ENCODE data around the gene TNFRSF8. TPM values are rescaled to one million over a fixed set of nuclear protein-coding genes. Genes with fewer than 3 reads are reported as not detected.
"Not testable (repeated sequence)": the region's sequence is repeated elsewhere in the genome, so short reads cannot be mapped to it uniquely, and the experiment has no call there.

The TNFRSF8 gene
- total and polyA plus RNA-seq, 9 of the 15 experiments (the other 6 are each of a cell fraction or from before 2014, with no cell fraction given), result 3.5 to 38.4 (median 17.1) TPM

DNA sequence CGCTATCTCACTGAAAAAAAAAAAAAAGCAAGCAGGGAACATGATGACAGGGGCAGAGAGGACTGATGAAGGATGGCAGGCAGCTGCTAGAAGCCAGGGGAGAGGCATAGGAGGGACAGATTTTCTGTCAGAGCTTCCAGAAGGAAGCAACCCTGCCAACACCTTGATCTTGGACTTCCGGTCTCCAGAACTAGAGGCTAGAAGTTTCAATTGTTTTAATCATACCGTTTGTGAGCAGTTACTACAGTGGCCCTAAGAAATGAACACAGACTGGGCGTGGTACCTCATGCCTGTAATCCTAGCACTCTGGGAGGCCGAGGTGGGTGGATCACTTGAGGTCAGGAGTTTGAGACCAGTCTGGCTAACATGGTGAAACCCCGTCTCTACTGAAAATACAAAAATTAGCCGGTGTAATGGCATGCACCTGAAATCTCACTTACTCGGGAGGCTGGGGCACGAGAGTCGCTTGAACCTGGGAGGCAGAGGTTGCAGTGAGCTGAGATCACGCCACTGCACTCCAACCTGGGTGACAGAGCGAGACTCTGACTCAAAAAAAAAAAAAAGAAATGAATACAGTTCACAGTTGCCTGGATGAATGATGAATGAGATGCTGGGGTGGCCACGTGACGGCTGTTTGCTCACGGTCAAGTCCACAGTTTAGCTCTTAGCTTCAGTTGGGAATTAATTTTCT, 18.8 kb upstream of the TNFRSF8 start (continued):
- TF ChIP-seq, protein P1, sequence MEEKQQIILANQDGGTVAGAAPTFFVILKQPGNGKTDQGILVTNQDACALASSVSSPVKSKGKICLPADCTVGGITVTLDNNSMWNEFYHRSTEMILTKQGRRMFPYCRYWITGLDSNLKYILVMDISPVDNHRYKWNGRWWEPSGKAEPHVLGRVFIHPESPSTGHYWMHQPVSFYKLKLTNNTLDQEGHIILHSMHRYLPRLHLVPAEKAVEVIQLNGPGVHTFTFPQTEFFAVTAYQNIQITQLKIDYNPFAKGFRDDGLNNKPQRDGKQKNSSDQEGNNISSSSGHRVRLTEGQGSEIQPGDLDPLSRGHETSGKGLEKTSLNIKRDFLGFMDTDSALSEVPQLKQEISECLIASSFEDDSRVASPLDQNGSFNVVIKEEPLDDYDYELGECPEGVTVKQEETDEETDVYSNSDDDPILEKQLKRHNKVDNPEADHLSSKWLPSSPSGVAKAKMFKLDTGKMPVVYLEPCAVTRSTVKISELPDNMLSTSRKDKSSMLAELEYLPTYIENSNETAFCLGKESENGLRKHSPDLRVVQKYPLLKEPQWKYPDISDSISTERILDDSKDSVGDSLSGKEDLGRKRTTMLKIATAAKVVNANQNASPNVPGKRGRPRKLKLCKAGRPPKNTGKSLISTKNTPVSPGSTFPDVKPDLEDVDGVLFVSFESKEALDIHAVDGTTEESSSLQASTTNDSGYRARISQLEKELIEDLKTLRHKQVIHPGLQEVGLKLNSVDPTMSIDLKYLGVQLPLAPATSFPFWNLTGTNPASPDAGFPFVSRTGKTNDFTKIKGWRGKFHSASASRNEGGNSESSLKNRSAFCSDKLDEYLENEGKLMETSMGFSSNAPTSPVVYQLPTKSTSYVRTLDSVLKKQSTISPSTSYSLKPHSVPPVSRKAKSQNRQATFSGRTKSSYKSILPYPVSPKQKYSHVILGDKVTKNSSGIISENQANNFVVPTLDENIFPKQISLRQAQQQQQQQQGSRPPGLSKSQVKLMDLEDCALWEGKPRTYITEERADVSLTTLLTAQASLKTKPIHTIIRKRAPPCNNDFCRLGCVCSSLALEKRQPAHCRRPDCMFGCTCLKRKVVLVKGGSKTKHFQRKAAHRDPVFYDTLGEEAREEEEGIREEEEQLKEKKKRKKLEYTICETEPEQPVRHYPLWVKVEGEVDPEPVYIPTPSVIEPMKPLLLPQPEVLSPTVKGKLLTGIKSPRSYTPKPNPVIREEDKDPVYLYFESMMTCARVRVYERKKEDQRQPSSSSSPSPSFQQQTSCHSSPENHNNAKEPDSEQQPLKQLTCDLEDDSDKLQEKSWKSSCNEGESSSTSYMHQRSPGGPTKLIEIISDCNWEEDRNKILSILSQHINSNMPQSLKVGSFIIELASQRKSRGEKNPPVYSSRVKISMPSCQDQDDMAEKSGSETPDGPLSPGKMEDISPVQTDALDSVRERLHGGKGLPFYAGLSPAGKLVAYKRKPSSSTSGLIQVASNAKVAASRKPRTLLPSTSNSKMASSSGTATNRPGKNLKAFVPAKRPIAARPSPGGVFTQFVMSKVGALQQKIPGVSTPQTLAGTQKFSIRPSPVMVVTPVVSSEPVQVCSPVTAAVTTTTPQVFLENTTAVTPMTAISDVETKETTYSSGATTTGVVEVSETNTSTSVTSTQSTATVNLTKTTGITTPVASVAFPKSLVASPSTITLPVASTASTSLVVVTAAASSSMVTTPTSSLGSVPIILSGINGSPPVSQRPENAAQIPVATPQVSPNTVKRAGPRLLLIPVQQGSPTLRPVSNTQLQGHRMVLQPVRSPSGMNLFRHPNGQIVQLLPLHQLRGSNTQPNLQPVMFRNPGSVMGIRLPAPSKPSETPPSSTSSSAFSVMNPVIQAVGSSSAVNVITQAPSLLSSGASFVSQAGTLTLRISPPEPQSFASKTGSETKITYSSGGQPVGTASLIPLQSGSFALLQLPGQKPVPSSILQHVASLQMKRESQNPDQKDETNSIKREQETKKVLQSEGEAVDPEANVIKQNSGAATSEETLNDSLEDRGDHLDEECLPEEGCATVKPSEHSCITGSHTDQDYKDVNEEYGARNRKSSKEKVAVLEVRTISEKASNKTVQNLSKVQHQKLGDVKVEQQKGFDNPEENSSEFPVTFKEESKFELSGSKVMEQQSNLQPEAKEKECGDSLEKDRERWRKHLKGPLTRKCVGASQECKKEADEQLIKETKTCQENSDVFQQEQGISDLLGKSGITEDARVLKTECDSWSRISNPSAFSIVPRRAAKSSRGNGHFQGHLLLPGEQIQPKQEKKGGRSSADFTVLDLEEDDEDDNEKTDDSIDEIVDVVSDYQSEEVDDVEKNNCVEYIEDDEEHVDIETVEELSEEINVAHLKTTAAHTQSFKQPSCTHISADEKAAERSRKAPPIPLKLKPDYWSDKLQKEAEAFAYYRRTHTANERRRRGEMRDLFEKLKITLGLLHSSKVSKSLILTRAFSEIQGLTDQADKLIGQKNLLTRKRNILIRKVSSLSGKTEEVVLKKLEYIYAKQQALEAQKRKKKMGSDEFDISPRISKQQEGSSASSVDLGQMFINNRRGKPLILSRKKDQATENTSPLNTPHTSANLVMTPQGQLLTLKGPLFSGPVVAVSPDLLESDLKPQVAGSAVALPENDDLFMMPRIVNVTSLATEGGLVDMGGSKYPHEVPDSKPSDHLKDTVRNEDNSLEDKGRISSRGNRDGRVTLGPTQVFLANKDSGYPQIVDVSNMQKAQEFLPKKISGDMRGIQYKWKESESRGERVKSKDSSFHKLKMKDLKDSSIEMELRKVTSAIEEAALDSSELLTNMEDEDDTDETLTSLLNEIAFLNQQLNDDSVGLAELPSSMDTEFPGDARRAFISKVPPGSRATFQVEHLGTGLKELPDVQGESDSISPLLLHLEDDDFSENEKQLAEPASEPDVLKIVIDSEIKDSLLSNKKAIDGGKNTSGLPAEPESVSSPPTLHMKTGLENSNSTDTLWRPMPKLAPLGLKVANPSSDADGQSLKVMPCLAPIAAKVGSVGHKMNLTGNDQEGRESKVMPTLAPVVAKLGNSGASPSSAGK (IDR thresholded peaks at IDR 0.05), result peak; percentile 64
- TF ChIP-seq REST (IDR thresholded peaks at IDR 0.05; ENCODE audit: borderline replicate concordance), result 0 out of 2 replicates have a peak, but pooled peaks have one; percentile 7
- TF ChIP-seq REST (CRISPR knock-in tag; IDR thresholded peaks at IDR 0.05; ENCODE audit: low read depth), result not testable (repeated sequence)
- peak; percentile 41 for TF ChIP-seq DPF2 (IDR thresholded peaks at IDR 0.05)
